GM18873 (cell line): ENCODE data around the gene AGXT2.
"Not testable (repeated sequence)": the region's sequence is repeated elsewhere in the genome, so short reads cannot be mapped to it uniquely, and the experiment has no call there.

Experiments
- ATAC-seq: cut with Tn5 transposase; IDR thresholded peaks from one replicate; pipeline ENCODE4 v1.9.1; 2021; ENCODE audit warnings: mild to moderate bottlenecking, moderate library complexity, moderate number of reproducible peaks; ENCODE audit not compliant: unreplicated experiment, low FRiP score

The AGXT2 gene

DNA sequence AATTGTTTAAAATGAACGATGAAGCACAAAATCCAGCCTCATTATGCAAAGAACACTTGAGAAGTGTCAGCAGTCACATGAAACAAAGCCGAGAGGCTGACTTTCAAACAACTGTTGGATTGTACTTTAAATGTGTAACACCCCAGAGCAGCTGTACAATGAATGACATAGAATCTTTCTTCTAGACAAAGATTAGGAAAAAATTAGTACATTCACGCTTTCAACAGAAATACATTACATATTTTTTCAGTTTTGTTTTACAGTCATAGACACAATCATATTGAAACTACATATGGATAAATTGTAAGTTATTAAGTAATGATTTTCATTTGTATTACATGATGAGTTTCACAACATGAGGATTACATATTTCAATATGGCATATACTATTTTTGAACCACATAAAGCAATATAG lies 10.6 kb upstream of the AGXT2 start:
- ATAC-seq: peak; percentile 93

DNA sequence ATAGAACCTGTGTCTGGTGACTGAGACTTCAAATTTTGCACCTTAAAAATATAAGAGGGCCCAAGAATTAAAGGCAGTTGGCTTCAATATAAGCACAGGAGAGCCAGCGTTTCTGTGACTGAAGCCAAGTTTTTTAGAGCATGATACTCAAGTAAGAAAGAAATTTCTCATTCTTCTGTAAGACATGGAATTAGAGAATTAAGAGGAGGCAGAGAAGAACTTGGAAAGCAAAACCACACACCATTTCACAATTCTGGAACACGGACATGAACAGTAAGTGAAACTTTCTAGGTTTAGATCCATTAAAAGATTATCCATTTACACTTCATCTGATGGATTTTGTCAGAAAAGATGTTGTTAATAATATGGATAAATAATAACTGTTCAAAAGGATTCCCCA lies 8.9 kb upstream of the AGXT2 start:
- ATAC-seq: no peak

DNA sequence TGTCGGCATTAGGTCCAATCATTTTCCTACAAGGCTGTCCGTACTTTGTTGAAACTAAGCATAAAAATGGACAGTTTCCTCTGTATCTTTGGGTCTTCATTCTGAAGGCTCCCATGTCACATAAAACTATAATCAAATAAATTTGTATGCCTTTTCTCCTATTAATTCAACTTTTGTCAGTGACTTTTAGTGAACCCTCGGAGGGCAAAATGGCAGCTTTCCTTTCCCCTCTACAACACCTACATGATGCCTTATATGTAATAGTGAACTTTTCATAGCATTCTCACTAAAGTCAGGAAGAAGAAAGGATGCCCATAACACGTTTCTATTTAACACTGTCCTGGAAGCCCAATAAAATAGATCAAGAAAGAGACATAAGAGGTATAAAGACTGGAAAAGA lies 5.1 kb upstream of the AGXT2 start:
- no peak for ATAC-seq

DNA sequence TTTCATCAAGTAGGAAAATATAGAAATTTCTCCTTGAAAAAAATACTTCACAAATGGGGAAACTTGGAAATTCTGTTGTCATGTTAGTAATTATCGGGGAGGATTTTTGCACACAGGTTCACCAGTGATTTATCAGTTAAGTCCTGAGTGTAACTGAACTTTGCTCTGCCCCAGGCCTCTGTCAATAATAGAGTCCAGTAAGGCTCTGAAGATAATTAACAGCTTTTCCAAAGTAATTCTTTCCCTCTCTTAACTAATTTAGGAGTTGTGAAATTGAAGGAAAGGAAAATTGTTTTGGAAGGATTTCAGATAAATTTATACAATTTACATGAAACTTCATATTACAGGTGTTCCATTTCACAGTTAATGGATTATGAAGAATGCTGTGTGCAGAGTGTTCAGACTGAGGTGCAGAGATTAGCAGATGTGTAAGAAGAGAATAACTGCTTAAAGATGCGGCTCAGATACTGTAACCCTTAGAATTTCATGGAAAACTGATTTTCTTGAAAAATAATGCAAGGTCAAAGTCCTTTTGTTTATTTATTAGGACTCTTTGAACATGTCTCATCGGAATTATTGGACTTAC lies 2.9 kb upstream of the AGXT2 start:
- no peak for ATAC-seq

DNA sequence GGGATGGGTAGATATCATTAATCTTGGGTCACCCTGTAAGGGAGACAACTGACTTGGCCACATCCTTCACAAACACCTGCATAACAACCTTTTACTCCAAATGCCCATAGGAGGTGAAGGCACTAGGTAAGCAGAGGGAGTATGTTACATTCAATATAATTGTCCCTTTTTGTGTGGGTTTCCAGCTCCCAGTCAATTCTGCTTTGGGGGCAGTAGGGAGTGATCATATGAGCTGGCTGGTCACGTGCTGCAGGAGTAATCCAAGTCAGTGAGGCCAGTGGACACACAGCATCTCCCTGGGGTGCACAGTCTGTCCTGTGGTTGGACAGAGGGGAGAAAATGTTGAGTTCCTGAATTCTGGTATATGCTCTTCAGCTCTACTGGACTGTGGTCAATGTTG lies 1.2 kb upstream of the AGXT2 start:
- no peak for ATAC-seq

DNA sequence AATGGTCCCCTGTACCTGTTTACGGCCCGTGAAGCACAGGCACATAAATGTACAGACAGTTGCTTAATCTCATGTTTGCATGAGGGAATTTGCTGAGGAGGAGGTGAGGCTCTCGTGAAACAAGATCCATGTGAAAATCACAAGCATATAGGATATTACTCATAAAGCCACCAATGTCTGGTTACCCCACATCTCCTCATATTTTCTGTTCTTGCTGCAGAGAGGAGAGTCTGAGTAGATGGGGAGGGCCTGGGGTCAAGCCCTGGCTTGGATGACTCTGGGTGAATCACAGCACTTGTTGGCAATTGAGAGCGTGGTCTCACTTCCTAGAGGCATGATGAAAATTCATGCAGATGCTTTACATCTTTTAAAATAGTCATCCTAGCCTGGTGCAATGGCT lies 975 bp downstream of the AGXT2 start:
- no peak for ATAC-seq

DNA sequence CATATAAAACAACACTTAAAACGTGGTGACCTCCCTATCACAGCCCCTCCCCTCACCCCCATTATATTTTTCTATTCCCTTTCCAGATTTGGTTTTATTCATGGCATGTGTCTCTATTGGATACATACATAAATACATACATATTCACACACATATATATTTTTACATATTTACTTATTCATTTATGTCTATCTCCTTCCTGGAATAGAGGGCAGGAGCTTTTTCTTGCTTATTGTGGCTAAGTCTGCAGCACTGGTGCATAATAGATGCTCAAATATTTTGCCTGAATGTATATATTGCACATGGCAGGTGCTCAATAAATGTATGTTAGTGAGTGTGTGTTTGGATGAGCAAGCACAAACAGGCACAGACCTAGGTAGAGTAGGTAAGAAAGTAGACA lies 2.5 kb downstream of the AGXT2 start:
- ATAC-seq: no peak

DNA sequence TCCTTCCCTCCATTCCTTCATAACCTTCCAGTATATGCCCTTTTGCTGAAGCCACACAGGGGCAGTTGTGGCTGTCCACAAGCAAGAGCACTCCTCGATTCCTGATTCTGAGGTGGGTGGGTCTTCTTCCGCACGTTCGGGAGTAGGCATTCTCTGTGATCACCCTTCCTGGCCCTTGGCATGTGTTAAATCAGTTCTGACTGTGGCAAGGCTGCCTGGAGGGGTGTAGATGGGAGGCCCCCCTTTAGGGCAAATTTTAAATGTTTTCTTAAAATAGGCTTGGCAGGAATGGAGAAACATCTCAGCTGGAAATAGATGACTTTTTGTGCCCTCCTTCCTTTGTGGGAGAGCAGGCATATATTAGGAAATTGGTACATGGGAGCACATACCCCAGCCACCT lies 3.1 kb downstream of the AGXT2 start:
- no peak for ATAC-seq

DNA sequence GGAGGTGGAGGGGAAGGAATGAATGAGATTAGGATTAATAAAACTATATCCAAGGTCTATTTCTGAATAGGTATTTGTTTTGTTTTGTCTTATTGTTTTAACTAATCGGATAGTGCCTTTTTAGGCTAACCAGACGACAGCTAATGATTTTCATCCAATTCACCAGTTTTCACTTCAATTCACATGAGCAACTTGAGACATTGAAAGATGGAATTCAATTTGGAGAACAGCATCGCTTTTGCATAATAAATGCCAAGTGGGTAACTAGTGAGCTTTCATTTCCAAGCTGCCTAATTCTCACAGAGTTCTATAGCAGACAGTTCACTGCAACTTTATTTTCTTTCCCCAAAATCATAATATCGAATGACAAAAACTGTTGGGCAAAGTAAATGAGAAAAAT lies 5.0 kb downstream of the AGXT2 start:
- ATAC-seq: no peak

DNA sequence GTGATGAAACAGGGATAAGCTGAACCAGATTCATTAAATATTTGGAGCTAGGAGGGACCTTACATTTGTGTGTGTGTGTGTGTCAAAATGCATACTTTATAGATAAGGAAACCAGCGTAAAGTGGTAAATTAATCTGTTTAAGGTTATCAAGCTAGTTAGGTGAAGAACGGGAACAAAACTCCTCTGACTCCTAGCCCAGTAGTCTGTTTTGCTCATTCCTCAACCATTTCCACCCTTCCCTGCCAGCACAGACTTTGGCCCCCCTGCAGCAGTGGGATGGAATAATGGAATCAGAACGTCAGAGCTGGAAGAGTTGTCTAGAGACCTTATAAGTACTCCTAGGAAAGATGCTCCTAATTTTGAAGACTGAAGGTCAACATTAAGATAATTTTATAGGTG lies 6.5 kb downstream of the AGXT2 start:
- no peak for ATAC-seq

DNA sequence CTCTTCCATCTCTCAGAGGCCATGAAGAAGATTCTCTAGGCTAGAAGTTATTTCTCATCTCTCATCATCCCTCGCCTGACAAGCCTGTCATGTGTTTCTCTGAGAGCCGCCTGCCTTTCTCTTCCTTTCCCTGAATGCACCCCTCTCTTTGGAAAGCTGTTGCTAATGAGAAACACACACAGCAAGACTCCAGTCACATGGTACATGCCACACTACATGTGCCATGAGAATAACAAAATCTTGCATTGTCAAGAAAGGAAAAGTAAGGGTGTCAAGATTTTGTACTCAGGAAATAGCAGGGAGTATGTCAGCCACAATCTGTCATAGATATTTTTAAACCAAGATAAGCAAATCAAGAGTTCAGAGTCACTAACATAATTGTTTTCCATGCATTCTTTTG lies 8.9 kb downstream of the AGXT2 start:
- no peak for ATAC-seq

DNA sequence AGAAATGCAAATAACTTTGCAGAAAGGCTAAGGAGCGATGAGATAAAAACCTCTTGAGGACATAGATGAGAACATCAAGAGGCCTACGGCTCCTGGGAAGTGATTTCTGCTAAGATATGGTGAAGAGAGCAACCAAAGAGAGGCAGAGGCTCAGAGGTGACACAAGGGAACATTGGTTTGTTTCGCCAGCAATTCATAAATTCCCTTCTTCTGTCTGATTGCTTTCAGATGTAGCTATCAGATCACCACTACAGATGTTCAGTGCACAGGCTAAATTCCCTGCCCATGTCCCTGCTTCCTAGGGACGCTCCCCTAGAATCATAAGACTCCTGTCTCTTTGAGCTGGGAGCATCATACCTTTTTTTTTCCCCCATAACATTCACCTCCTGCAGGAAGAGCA lies 11.2 kb downstream of the AGXT2 start:
- no peak for ATAC-seq

DNA sequence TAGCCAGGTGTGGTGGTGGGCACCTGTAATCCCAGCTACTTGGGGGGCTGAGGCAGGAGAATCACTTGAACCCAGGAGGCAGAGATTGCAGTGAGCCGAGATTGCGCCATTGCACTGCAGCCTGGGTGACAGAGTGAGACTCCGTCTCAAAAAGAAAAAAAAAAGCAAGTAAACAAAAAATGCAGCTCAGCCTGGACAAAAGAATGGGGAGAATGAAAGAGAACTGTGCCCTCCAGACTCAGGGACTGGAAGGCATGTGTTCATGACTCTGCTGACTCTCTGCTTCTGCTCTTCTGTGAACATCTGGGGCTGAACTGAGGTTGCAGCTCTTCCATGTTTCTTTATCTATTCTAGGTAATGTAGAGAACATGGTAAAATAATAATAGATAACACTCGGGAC lies 11.8 kb downstream of the AGXT2 start:
- ATAC-seq: not testable (repeated sequence)

DNA sequence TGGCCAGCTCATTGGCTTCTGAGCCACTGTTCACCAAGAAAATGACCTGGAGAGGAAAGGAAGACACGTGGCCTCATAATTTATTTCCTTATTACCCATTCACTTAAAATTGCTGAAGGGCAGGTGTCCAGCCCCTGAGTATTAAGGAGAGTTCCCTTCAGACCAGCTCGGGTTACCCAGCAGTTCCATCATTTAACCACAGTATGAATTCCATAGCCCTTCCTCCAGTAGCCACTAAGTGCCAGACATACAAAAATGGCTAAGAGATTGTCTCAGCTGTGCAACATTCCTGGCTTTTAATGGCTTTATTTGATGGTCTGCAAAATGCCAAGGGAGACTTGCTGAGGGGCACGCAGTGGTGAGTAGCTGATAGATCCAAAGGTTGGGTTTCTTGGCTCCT lies 12.5 kb downstream of the AGXT2 start:
- no peak for ATAC-seq

DNA sequence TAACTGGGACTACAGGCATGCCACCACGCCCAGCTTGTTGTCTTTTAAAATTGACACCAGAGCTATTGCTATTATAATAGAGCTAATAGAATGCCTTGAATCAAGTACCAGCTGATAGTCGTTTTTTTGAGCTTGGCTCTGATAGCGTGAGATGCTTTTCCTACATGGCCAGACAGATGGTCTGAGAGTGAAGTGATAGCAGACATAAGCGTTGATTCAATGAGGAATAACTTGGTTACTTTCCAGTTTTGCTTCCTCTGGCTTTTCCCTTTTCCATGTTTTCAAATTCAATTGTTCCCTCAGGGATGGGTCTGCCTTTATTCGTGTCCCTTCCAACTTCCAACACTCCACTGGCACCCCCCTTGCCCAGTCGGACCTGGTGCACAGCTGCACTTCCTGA lies 15.4 kb downstream of the AGXT2 start:
- ATAC-seq: no peak

DNA sequence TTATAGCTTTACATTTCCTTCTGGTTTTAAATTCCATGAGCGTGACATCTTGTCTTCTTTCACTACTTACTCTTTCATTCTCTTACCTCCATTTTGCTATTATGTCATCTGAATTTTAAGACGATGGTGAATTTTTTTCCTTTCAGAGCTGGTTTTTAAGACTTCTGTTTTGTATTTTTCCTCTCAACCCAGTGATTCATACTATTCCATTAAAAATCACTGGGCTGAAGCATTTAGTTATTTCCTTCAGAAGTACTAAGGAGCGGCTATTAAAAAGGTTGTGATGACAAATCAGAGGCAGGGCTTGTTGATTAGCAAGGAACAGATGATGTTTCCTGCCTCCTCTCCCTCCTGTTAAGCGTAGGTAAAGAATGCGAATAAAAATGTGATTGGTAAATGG lies 16.5 kb downstream of the AGXT2 start:
- no peak for ATAC-seq

DNA sequence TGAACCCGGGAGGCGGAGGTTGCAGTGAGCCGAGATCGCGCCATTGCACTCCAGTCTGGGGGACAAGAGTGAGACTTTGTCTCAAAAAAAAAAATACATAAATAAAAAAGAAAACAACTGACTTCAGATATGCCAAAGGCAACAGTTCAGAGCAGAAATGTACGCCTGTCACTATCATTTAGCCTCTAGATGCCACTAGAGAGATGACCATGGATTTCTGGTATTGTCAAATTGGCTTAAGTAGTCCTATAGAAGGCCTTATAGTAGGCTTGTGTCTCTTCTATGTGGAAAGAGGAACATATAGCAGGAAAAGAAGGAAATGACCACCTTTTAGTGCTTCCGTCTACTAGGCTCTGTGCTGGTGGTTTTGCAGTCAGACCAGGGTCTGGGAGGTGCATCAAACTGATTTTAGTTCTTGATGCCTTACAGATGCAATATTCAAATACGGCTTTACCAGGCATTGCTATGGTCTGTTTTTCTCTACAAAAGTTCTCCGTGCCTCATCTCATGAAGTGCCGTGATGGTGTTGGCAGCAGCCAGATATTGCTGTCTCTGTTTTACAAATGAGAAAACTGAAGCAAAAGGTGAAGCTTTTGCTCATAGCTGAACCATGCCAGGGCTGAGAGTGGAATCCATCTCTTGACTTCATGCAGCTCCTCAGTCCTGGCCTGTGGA lies 17.2 kb downstream of the AGXT2 start:
- ATAC-seq: no peak

DNA sequence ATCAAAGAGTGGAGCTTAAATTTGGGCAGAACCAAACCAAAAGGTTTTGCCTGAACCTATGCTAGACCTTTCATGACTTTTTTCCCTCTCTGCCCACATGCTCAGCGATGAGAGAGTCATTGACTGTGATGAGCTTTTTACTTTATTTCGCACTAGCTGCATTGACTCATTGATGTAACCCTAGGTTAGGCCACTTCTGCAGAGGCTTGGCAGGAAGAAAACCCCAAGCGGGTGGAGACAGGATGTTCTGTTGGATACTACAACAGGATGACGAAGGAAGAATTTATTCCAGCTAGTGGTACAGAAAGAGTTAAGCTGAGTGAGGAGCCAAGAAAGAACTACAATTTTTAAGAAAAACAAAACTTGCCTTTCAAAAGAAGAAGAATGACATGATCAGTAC lies 18.4 kb downstream of the AGXT2 start:
- no peak for ATAC-seq

DNA sequence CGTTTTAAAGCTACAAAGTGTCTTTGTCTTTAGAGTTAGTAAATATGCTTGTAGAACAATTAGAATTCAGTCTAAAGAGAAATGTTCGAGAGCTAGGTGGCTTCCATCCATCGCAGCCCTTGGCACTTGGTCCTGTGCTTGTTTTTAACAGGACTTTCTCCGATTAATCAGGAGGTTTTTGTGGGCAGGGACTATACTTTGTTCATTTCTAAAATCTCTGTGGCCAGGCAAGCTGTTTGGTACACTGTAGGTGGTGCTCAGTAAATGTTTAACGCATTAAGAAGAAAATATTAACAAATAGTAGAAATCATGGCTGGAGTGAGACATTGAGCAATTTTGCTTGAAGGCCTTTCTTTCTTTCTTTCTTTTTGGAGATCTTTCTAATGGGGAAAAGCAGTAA lies 20.8 kb downstream of the AGXT2 start:
- ATAC-seq: no peak

DNA sequence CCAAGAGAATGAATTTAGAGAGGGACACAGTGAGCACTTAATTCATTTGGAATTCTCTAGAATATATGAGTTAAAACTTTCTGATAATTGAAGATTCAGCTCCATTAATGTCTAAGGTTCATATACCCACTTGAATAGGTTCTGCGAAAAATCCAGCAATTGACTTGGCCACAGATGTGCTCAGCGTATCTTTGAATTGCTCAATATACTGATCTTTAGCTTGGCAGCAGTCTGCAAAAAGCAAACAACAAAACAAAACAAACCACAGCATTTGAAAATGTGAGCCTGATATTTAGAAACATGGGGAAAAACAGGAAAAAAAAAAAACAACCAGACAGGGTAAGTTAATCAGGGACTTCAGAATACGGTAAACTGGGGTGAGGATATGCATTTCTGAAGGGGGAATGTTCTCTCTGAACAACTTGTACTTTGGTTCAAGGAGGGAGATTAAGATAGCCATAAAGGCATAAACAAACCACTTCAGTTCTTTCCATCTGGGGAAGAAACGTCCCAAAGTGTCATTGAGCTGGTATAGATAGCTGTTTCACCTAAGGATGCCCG lies 21.4 kb downstream of the AGXT2 start:
- ATAC-seq: no peak

DNA sequence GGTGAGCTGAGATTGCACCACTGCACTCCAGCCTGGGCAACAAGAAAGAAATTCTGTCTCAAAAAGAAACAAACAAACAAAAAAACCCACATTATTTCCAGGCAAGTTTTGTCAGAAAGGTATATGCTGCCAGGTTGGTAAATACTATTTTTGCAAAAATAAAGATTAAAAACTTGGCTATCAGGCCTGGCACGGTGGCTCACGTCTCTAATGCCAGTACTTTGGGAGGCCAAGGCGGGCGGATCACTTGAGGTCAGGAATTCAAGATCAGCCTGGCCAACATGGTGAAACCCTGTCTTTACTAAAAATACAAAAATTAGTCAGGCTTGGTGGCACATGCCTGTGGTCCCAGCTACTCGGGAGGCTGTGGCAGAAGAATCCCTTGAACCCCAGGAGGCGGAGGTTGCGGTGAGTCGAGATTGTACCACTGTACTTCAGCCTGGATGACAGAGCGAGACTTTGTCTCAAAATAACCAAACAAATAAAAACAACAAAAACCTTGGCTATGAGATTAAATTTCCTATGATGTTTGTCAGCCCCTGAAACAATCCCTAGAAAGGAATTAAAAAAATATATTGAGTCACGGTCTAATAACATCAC lies 22.7 kb downstream of the AGXT2 start:
- no peak for ATAC-seq
